ENCODE data around the gene MAP3K9. TPM values are rescaled to one million over a fixed set of nuclear protein-coding genes. Genes with fewer than 3 reads are reported as not detected.

The MAP3K9 gene
- total RNA-seq, 1 donor from 2014 or later, result 13.0 TPM

DNA sequence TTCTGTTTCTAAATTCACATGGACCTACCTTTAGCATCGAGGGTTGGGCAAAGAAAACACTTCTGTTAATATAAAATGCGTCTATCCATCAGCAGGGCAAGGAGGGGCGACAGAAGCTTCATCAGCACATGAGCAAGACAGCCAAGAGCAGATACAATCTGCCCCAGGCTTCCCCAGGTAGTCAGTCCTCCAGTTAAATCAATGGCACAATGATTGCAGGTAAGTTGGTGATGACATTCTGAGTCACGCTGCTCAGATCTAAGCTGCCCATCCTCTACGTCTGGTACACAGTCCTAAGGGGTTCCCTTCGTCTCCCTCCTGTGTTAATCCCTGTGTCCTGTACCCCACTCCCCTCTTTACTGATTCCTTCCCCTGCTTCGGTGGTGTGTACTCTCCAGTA lies 38.8 kb downstream of the MAP3K9 start:
- Histone ChIP-seq H3K9me3 (ENCODE audit: insufficient read depth, low read depth, low read length) (no peaks in the 10 kb centered on the region), H2AFZ (ENCODE audit: low read depth, low read length) (no peak overlapping the region), H3K4me2 (ENCODE audit: low read length) (no peak overlapping the region), H3K27me3 (ENCODE audit: insufficient read depth, low read length) (no peaks in the 10 kb centered on the region), H3K4me3 (ENCODE audit: insufficient read depth, low read depth, low read length) (no peak overlapping the region), H3K9ac (ENCODE audit: low read length) (no peak overlapping the region), H3K4me1 (ENCODE audit: insufficient read depth, low read length) (no peaks in the 10 kb centered on the region), H4K20me1 (ENCODE audit: insufficient read depth, low read length) (no peaks in the 10 kb centered on the region), H3K27ac (ENCODE audit: low read depth, low read length) (no peak overlapping the region), H3K79me2 (ENCODE audit: insufficient read depth, low read length) (no peaks in the 10 kb centered on the region), H3K36me3 (ENCODE audit: insufficient read depth, low read length) (no peaks in the 10 kb centered on the region)
- H3K27ac Mint-ChIP-seq (ENCODE audit: unreplicated experiment), result no peak overlapping the region
- peaks cover 11% of the 10 kb centered on the region for H3K4me1 Mint-ChIP-seq (ENCODE audit: low read depth, unreplicated experiment)
- H3K9me3 Mint-ChIP-seq (ENCODE audit: unreplicated experiment), result no peaks in the 10 kb centered on the region
- peaks cover 5% of the 10 kb centered on the region for H3K36me3 Mint-ChIP-seq (ENCODE audit: low read depth, unreplicated experiment)
- FAIRE-seq (no peak), DNase-seq (ENCODE audit: low read depth) (no peak)
- H3K4me3 Mint-ChIP-seq (ENCODE audit: unreplicated experiment), result no peak overlapping the region
- H3K27me3 Mint-ChIP-seq (ENCODE audit: low read depth, unreplicated experiment), result no peaks in the 10 kb centered on the region
- TF ChIP-seq EZH2 (IDR thresholded peaks at IDR 0.05; ENCODE audit: insufficient read depth, low read length), result no peak
- TF ChIP-seq, protein P1, sequence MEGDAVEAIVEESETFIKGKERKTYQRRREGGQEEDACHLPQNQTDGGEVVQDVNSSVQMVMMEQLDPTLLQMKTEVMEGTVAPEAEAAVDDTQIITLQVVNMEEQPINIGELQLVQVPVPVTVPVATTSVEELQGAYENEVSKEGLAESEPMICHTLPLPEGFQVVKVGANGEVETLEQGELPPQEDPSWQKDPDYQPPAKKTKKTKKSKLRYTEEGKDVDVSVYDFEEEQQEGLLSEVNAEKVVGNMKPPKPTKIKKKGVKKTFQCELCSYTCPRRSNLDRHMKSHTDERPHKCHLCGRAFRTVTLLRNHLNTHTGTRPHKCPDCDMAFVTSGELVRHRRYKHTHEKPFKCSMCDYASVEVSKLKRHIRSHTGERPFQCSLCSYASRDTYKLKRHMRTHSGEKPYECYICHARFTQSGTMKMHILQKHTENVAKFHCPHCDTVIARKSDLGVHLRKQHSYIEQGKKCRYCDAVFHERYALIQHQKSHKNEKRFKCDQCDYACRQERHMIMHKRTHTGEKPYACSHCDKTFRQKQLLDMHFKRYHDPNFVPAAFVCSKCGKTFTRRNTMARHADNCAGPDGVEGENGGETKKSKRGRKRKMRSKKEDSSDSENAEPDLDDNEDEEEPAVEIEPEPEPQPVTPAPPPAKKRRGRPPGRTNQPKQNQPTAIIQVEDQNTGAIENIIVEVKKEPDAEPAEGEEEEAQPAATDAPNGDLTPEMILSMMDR (IDR thresholded peaks at IDR 0.05; ENCODE audit: insufficient read depth, low read depth, low read length), result no peak

DNA sequence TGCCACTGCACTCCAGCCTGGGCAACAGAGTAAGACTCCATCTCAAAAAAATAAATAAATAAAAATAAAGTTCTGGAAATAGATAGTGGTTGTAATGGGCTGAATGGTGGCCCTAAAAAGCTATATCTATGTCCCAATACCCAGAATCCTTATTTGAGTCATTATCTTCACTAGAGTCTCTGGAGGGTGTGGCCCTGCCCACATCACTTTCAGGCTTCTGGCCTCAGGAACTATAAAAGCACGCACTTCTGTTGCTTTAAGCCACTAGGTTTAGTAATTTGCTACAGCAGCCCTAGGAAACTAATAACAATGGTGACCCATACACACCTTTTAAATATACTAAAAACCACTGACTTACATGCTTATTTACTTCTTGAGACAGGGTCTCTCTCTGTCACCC lies 49.9 kb downstream of the MAP3K9 start:
- Histone ChIP-seq H3K9ac (ENCODE audit: low read length) (no peak overlapping the region), H3K36me3 (ENCODE audit: insufficient read depth, low read length) (no peaks in the 10 kb centered on the region), H3K4me2 (ENCODE audit: low read length) (no peak overlapping the region), H3K27me3 (ENCODE audit: insufficient read depth, low read length) (no peaks in the 10 kb centered on the region), H3K9me3 (ENCODE audit: insufficient read depth, low read depth, low read length) (no peaks in the 10 kb centered on the region), H4K20me1 (ENCODE audit: insufficient read depth, low read length) (no peaks in the 10 kb centered on the region), H3K4me1 (ENCODE audit: insufficient read depth, low read length) (peaks cover 16% of the 10 kb centered on the region), H3K27ac (ENCODE audit: low read depth, low read length) (no peak overlapping the region), H2AFZ (ENCODE audit: low read depth, low read length) (no peak overlapping the region), H3K79me2 (ENCODE audit: insufficient read depth, low read length) (no peaks in the 10 kb centered on the region), H3K4me3 (ENCODE audit: insufficient read depth, low read depth, low read length) (no peak overlapping the region)
- no peak for FAIRE-seq
- H3K4me1 Mint-ChIP-seq (ENCODE audit: low read depth, unreplicated experiment), result peaks cover 16% of the 10 kb centered on the region
- no peak overlapping the region for H3K27ac Mint-ChIP-seq (ENCODE audit: unreplicated experiment)
- H3K9me3 Mint-ChIP-seq (ENCODE audit: unreplicated experiment), result no peaks in the 10 kb centered on the region
- H3K27me3 Mint-ChIP-seq (ENCODE audit: low read depth, unreplicated experiment), result no peaks in the 10 kb centered on the region
- no peak for DNase-seq (ENCODE audit: low read depth)
- no peak for TF ChIP-seq EZH2 (IDR thresholded peaks at IDR 0.05; ENCODE audit: insufficient read depth, low read length)
- TF ChIP-seq, protein P1 (IDR thresholded peaks at IDR 0.05; ENCODE audit: insufficient read depth, low read depth, low read length), result no peak
- no peak overlapping the region for H3K4me3 Mint-ChIP-seq (ENCODE audit: unreplicated experiment)
- H3K36me3 Mint-ChIP-seq (ENCODE audit: low read depth, unreplicated experiment), result peaks cover 24% of the 10 kb centered on the region

DNA sequence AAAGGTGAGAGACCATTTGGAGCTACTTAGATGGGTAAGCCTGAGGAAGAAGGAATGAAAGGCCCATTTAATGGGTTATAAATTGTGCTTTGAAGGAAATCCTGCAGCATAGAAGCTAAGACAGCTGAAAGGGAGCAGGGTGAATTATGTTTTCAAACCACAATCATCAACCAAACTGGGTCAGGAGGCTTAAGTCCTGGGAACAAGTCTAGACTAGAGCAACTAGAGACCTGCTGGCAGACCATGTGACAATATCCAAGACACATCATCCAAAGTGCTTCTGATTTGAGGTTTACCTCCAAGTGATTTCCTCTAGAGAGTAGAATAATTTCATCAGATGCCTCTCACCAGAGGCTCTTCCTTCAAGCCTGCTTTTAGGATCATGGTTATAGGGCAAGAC lies 53.7 kb downstream of the MAP3K9 start:
- Histone ChIP-seq H3K4me3 (ENCODE audit: insufficient read depth, low read depth, low read length) (no peak overlapping the region), H3K36me3 (ENCODE audit: insufficient read depth, low read length) (no peaks in the 10 kb centered on the region), H3K4me2 (ENCODE audit: low read length) (no peak overlapping the region), H3K79me2 (ENCODE audit: insufficient read depth, low read length) (no peaks in the 10 kb centered on the region), H3K4me1 (ENCODE audit: insufficient read depth, low read length) (peaks cover 16% of the 10 kb centered on the region), H3K27ac (ENCODE audit: low read depth, low read length) (no peak overlapping the region), H3K9me3 (ENCODE audit: insufficient read depth, low read depth, low read length) (no peaks in the 10 kb centered on the region), H2AFZ (ENCODE audit: low read depth, low read length) (no peak overlapping the region), H3K27me3 (ENCODE audit: insufficient read depth, low read length) (no peaks in the 10 kb centered on the region), H4K20me1 (ENCODE audit: insufficient read depth, low read length) (no peaks in the 10 kb centered on the region), H3K9ac (ENCODE audit: low read length) (no peak overlapping the region)
- TF ChIP-seq EZH2 (IDR thresholded peaks at IDR 0.05; ENCODE audit: insufficient read depth, low read length), result no peak
- TF ChIP-seq, protein P1 (IDR thresholded peaks at IDR 0.05; ENCODE audit: insufficient read depth, low read depth, low read length), result no peak
- no peaks in the 10 kb centered on the region for H3K27me3 Mint-ChIP-seq (ENCODE audit: low read depth, unreplicated experiment)
- H3K36me3 Mint-ChIP-seq (ENCODE audit: low read depth, unreplicated experiment), result peaks cover 26% of the 10 kb centered on the region
- H3K4me1 Mint-ChIP-seq (ENCODE audit: low read depth, unreplicated experiment), result peaks cover 27% of the 10 kb centered on the region
- no peak overlapping the region for H3K4me3 Mint-ChIP-seq (ENCODE audit: unreplicated experiment)
- H3K9me3 Mint-ChIP-seq (ENCODE audit: unreplicated experiment), result no peaks in the 10 kb centered on the region
- peak overlapping the region; percentile 47 for H3K27ac Mint-ChIP-seq (ENCODE audit: unreplicated experiment)
- DNase-seq (ENCODE audit: low read depth) (peak; percentile 50), FAIRE-seq (no peak)
